HCT116 (cell line): ENCODE results near the gene SHC4. TPM values are rescaled to one million over a fixed set of nuclear protein-coding genes. Genes with fewer than 3 reads are reported as not detected.
A peak's percentile ranks its signal among the peaks of the same experiment; 100 is the strongest.

Experiments
- ATAC-seq: fragments of 200-7000 bp; cut with Tn5 transposase; 2 replicates; pipeline ENCODE4 v1.9.1; 2020; ENCODE audit warnings: mild to moderate bottlenecking, moderate library complexity
- BruUV-seq: library from RNA; stranded (reverse); fragments of 400-500 nt; replicated peaks from 2 replicates; lab custom pipeline; 2021; lab: Mats Ljungman, UMichigan
- CTCF ChIA-PET: fragments of 300-600 bp; sonication (Branson Sonifier 250); formaldehyde crosslinking; loops from one replicate; lab custom pipeline; 2021; ENCODE audit warnings: antibody characterized with exemption; lab: Charles Lee
- POLR2A ChIA-PET: fragments of 300-600, 350-600 bp; sonication (Branson Sonifier 250); formaldehyde crosslinking; loops from one replicate; lab custom pipeline; 2021; ENCODE audit warnings: antibody characterized with exemption; lab: Charles Lee
- RAD21 ChIA-PET, 2 experiments: fragments of 300-600 bp; sonication (Branson Sonifier 250); formaldehyde crosslinking; loops; one replicate each; lab custom pipeline; 2023; ENCODE audit warnings: low total read pairs in 2 of 2; ENCODE audit not compliant: uncharacterized antibody in 2 of 2, unreplicated experiment in 2 of 2, low non-redundant PET in 1 of 2; lab: Charles Lee
- DNase-seq: peaks from one replicate; pipeline ENCODE4 v3.0.0-alpha.2; 2010; ENCODE audit warnings: low read depth, low spot score
- H2AFZ ChIP-seq: fragments of 200-600 bp; shearing (Covaris generic), sonication (generic); 2 replicates; pipeline ENCODE4 v1.6.1; 2017; ENCODE audit warnings: low read depth, mixed run types, mixed read lengths, antibody characterized with exemption, low read length; ENCODE audit not compliant: poor library complexity, severe bottlenecking
- H3K27ac ChIP-seq: 2 replicates; pipeline ENCODE4 v1.5.1; 2012; ENCODE audit warnings: low read depth, low read length
- H3K27me3 ChIP-seq: fragments of 200-600 bp; sonication (generic); 2 replicates; pipeline ENCODE4 v1.6.1; 2016; ENCODE audit warnings: mixed run types, low read length, mixed read lengths; ENCODE audit not compliant: insufficient read depth
- H3K36me3 ChIP-seq, 2 experiments: fragments of 200-500 bp in 1 of 2; fragments of 200-600 bp in 1 of 2; sonication (Bioruptor generic) in 1 of 2; sonication (generic) in 1 of 2; 2 replicates each; pipeline versions ENCODE4 v1.5.1 to v1.6.1; 2014 to 2016; ENCODE audit warnings: low read length in 2 of 2, inconsistent platforms in 1 of 2, mixed read lengths in 1 of 2, mixed run types in 1 of 2; ENCODE audit not compliant: insufficient read depth in 2 of 2, control insufficient read depth in 1 of 2
- H3K4me1 ChIP-seq, 2 experiments: fragments of 200-600 bp in 1 of 2; sonication (generic) in 1 of 2; 2 replicates each; pipeline versions ENCODE4 v1.5.1 to v1.6.1; 2012 to 2017; ENCODE audit warnings: low read length in 2 of 2, inconsistent platforms in 1 of 2, mild to moderate bottlenecking in 1 of 2, mixed read lengths in 1 of 2, mixed run types in 1 of 2, moderate library complexity in 1 of 2; ENCODE audit not compliant: insufficient read depth in 2 of 2, control insufficient read depth in 1 of 2
- H3K4me2 ChIP-seq: fragments of 200-600 bp; sonication (generic); 2 replicates; pipeline ENCODE4 v1.6.1; 2017; ENCODE audit warnings: mixed run types, low read length, mixed read lengths
- H3K4me3 ChIP-seq, 2 experiments: fragments of 200-600 bp in 1 of 2; sonication (generic) in 1 of 2; replicated peaks in 1 of 2; 2 replicates each; pipeline ENCODE4 v1.5.1; 2011 to 2016; ENCODE audit warnings: low read length in 2 of 2, control low read depth in 1 of 2, low read depth in 1 of 2, mild to moderate bottlenecking in 1 of 2, mixed read lengths in 1 of 2, mixed run types in 1 of 2
- H3K79me2 ChIP-seq: fragments of 200-600 bp; sonication (generic); 2 replicates; pipeline ENCODE4 v1.6.1; 2017; ENCODE audit warnings: mild to moderate bottlenecking, mixed run types, low read length, moderate library complexity, mixed read lengths; ENCODE audit not compliant: insufficient read depth
- H3K9ac ChIP-seq: fragments of 200-600 bp; sonication (generic); 2 replicates; pipeline ENCODE4 v1.6.1; 2016; ENCODE audit warnings: low read length, mixed read lengths
- H3K9me2 ChIP-seq: fragments of 200-600 bp; sonication (generic), shearing (Covaris generic); 2 replicates; pipeline ENCODE4 v1.6.1; 2017; ENCODE audit warnings: mixed run types, mild to moderate bottlenecking, moderate library complexity; ENCODE audit not compliant: insufficient read depth
- H3K9me3 ChIP-seq, 2 experiments: fragments of 200-500 bp in 1 of 2; fragments of 200-600 bp in 1 of 2; sonication (Bioruptor generic) in 1 of 2; sonication (generic) in 1 of 2; 2 replicates each; pipeline ENCODE4 v1.6.1; 2014 to 2017; ENCODE audit warnings: low read length in 2 of 2, mixed read lengths in 2 of 2, inconsistent platforms in 1 of 2, low read depth in 1 of 2, mild to moderate bottlenecking in 1 of 2, mixed run types in 1 of 2, moderate library complexity in 1 of 2; ENCODE audit not compliant: control insufficient read depth in 1 of 2, insufficient read depth in 1 of 2
- H4K20me1 ChIP-seq: fragments of 200-600 bp; sonication (generic), shearing (Covaris generic); 2 replicates; pipeline ENCODE4 v1.6.1; 2017; ENCODE audit warnings: mixed run types, mild to moderate bottlenecking, moderate library complexity; ENCODE audit not compliant: insufficient read depth
- ATF3 ChIP-seq: IDR thresholded peaks from 2 replicates; pipeline ENCODE4 v1.6.1; 2012
- CBX3 ChIP-seq: IDR thresholded peaks from 2 replicates; pipeline ENCODE4 v1.6.1; 2012; ENCODE audit warnings: low read depth
- CEBPB ChIP-seq: IDR thresholded peaks from 2 replicates; pipeline ENCODE4 v1.6.1; 2012; ENCODE audit warnings: low read depth
- EGR1 ChIP-seq: IDR thresholded peaks from 2 replicates; pipeline ENCODE4 v1.6.1; 2012; ENCODE audit warnings: low read depth
- ELF1 ChIP-seq: IDR thresholded peaks from 2 replicates; pipeline ENCODE4 v1.6.1; 2012; ENCODE audit warnings: low read depth, borderline replicate concordance
- EZH2 ChIP-seq: fragments of 200-600 bp; sonication (generic); IDR thresholded peaks from 2 replicates; pipeline ENCODE4 v1.6.1; 2017; ENCODE audit warnings: antibody characterized with exemption, mixed run types
- EZH2phosphoT487 ChIP-seq: fragments of 200-600 bp; IDR thresholded peaks from 2 replicates; pipeline ENCODE4 v1.6.1; 2018; ENCODE audit warnings: antibody characterized with exemption, borderline replicate concordance
- FOSL1 ChIP-seq: IDR thresholded peaks from 2 replicates; pipeline ENCODE4 v1.6.1; 2012; ENCODE audit warnings: low read depth
- JUND ChIP-seq: IDR thresholded peaks from 2 replicates; pipeline ENCODE4 v1.6.1; 2012
- MAX ChIP-seq: IDR thresholded peaks from 2 replicates; pipeline ENCODE4 v1.6.1; 2012
- POLR2A ChIP-seq: IDR thresholded peaks from 2 replicates; pipeline ENCODE4 v1.7.0; 2011; ENCODE audit warnings: borderline replicate concordance; ENCODE audit not compliant: insufficient read depth, insufficient read length; ENCODE audit errors: extremely low read depth
- POLR2AphosphoS5 ChIP-seq: IDR thresholded peaks from 2 replicates; pipeline ENCODE4 v1.6.1; 2011; ENCODE audit warnings: mild to moderate bottlenecking, low read depth, low read length, moderate library complexity
- REST ChIP-seq: IDR thresholded peaks from 2 replicates; pipeline ENCODE4 v1.6.1; 2012; ENCODE audit warnings: low read depth
- SIN3A ChIP-seq: IDR thresholded peaks from 2 replicates; pipeline ENCODE4 v1.6.1; 2012; ENCODE audit warnings: low read depth
- SP1 ChIP-seq: IDR thresholded peaks from 2 replicates; pipeline ENCODE4 v1.6.1; 2012; ENCODE audit warnings: low read depth
- SRF ChIP-seq: IDR thresholded peaks from 2 replicates; pipeline ENCODE4 v1.6.1; 2012; ENCODE audit warnings: low read depth
- ZBTB33 ChIP-seq: IDR thresholded peaks from 2 replicates; pipeline ENCODE4 v1.6.1; 2011; ENCODE audit warnings: mild to moderate bottlenecking, low read length, moderate library complexity; ENCODE audit not compliant: insufficient replicate concordance; ENCODE audit errors: extremely low read depth
- ZFX ChIP-seq: fragments of 450-650 bp; IDR thresholded peaks from 2 replicates; pipeline ENCODE4 v1.6.1; 2017
- ZNF274 ChIP-seq: fragments of 200-500 bp; sonication (Bioruptor generic); IDR thresholded peaks from 2 replicates; pipeline ENCODE4 v1.6.1; 2014; ENCODE audit warnings: mild to moderate bottlenecking, low read depth, low read length, inconsistent platforms
- intact Hi-C: fragments of 100-400 bp; cut with micrococcal nuclease; formaldehyde crosslinking; loops from 2 replicates; pipeline ENCODE4 v1.10.0; 2022
- total RNA-seq: library from RNA; stranded (reverse); gene quantifications from one replicate; pipeline ENCODE4 v1.2.1, GENCODE V29; 2021; ENCODE audit not compliant: unreplicated experiment

The SHC4 gene
- total RNA-seq, 1 experiment from 2014 or later, result 0.44 TPM

- ATAC-seq, result peak; percentile 46
- BruUV-seq, result no TSS peak
- POLR2A ChIA-PET, result interaction anchor here (0.5 to 1.7 kb wide), 4 partner anchors 10 to 161 kb away, joined by 3 to 15 read pairs (median 4); partner anchors contain the start of gene EID1
Measured at GRCh38 chr15:48962662-48963523, 826 bp downstream of the SHC4 start.

More at GRCh38 chr15:48962662-48963523, 826 bp downstream of the SHC4 start:
- H3K36me3 ChIP-seq, result no peaks in the 10 kb centered on the region
- no peaks in the 10 kb centered on the region for H3K27me3 ChIP-seq
- H3K27ac ChIP-seq, result no peak overlapping the region; the same call in 1 of the 2 replicates
- RAD21 ChIA-PET, result interaction anchor here in 1 of 2 experiments (1.6 kb wide), 1 partner anchor 101 kb away, joined by 4 read pairs; no protein-coding TSS in a partner anchor
- no peaks in the 10 kb centered on the region for H3K79me2 ChIP-seq
- no peak overlapping the region; the same call in 1 of the 2 replicates for H3K9ac ChIP-seq
- H4K20me1 ChIP-seq, result no peaks in the 10 kb centered on the region
- H3K4me2 ChIP-seq, result peak overlapping the region; percentile 92
- intact Hi-C loops, result loop anchor here (10.0 kb wide), 1 partner anchor 608 kb away; no protein-coding TSS in a partner anchor
- no peaks in the 10 kb centered on the region for H3K9me3 ChIP-seq
- CTCF ChIA-PET, result interaction anchor here (4.2 kb wide), 1 partner anchor 101 kb away, joined by 46 read pairs; no protein-coding TSS in a partner anchor
- peaks cover 4 to 18% of the 10 kb centered on the region in 2 experiments; a peak in 3 of 4 replicates for H3K4me1 ChIP-seq
- peak overlapping the region; percentile 48 to 60 for H3K4me3 ChIP-seq
- H2AFZ ChIP-seq, result peak overlapping the region; percentile 98
- no peak for TF ChIP-seq ELF1
- TF ChIP-seq ATF3, result no peak
- TF ChIP-seq EZH2, result no peak
- no peak for TF ChIP-seq JUND
- TF ChIP-seq SRF, result no peak
- no peak for TF ChIP-seq EGR1
- no peak for TF ChIP-seq CEBPB
- no peak for TF ChIP-seq FOSL1
- TF ChIP-seq POLR2AphosphoS5, result no peak
- TF ChIP-seq REST, result no peak
- TF ChIP-seq ZFX, result no peak
- TF ChIP-seq SIN3A, result no peak
- TF ChIP-seq ZNF274, result no peak
- no peak for TF ChIP-seq EZH2phosphoT487
- TF ChIP-seq ZBTB33, result no peak
- no peak for TF ChIP-seq SP1
- TF ChIP-seq MAX, result no peak
- TF ChIP-seq POLR2A, result no peak
- TF ChIP-seq CBX3, result no peak
- TF ChIP-seq, all 23 proteins: peak for 0
- no peak for DNase-seq
- no peaks in the 10 kb centered on the region; the same call in 1 of the 2 replicates for H3K9me2 ChIP-seq
